ENCODE measurements around the gene C3. TPM values are rescaled to one million over a fixed set of nuclear protein-coding genes. Genes with fewer than 3 reads are reported as not detected.

Gene C3
- total RNA-seq, 1 experiment from 2014 or later = 7.0 TPM

GRCh38 chr19:6690160-6690885 lies 30.1 kb downstream of the C3 start:
- DNase-seq (ENCODE audit: low read depth, low spot score) (no peak), ATAC-seq (no peak)
- Histone ChIP-seq H3K36me3 (ENCODE audit: control insufficient read depth in 1 of 2, insufficient read depth in 2 of 2, low read length in 2 of 2) (no peaks in the 10 kb centered on the region), H4K20me1 (ENCODE audit: insufficient read depth) (no peaks in the 10 kb centered on the region), H3K79me2 (ENCODE audit: insufficient read depth, low read length) (no peaks in the 10 kb centered on the region), H3K4me3 (replicated peaks in 1 of 2; ENCODE audit: low read depth in 1 of 2, low read length in 2 of 2) (no peak overlapping the region), H3K9me3 (ENCODE audit: control insufficient read depth in 1 of 2, insufficient read depth in 1 of 2, low read depth in 1 of 2, low read length in 2 of 2) (no peaks in the 10 kb centered on the region), H3K27me3 (ENCODE audit: insufficient read depth, low read length) (no peaks in the 10 kb centered on the region), H3K4me1 (ENCODE audit: control insufficient read depth in 1 of 2, insufficient read depth in 2 of 2, low read length in 2 of 2) (peaks cover 5 to 22% of the 10 kb centered on the region in 2 experiments), H3K9me2 (ENCODE audit: insufficient read depth) (no peaks in the 10 kb centered on the region), H3K27ac (ENCODE audit: low read depth, low read length) (no peak overlapping the region), H3K4me2 (ENCODE audit: low read length) (peak overlapping the region; percentile 64; the same call in 1 of the 2 replicates), H2AFZ (ENCODE audit: low read depth, low read length, poor library complexity, severe bottlenecking) (no peak overlapping the region), H3K9ac (ENCODE audit: low read length) (no peak overlapping the region)
- intact Hi-C loops (cut with micrococcal nuclease) = no loop called here
- TF ChIP-seq CTCF (IDR thresholded peaks at IDR 0.05 in 2 of 3, conservative IDR thresholded peaks at IDR 0.05 in 1 of 3; ENCODE audit: borderline replicate concordance in 1 of 3, insufficient read depth in 1 of 3, low read depth in 2 of 3, low read length in 2 of 3) = no peak
- TF ChIP-seq CBX3 (IDR thresholded peaks at IDR 0.05; ENCODE audit: low read depth) = no peak
- TF ChIP-seq YY1 (IDR thresholded peaks at IDR 0.05; ENCODE audit: extremely low read depth, insufficient replicate concordance, low read depth, low read length) = no peak
- no peak for TF ChIP-seq ZBTB33 (IDR thresholded peaks at IDR 0.05; ENCODE audit: extremely low read depth, insufficient replicate concordance, low read length)
- TF ChIP-seq EGR1 (IDR thresholded peaks at IDR 0.05; ENCODE audit: low read depth) = no peak
- TF ChIP-seq REST (IDR thresholded peaks at IDR 0.05; ENCODE audit: low read depth) = no peak
- TF ChIP-seq POLR2AphosphoS5 (IDR thresholded peaks at IDR 0.05; ENCODE audit: low read depth, low read length) = no peak
- TF ChIP-seq SRF (IDR thresholded peaks at IDR 0.05; ENCODE audit: low read depth) = no peak
- TF ChIP-seq POLR2A (IDR thresholded peaks at IDR 0.05; ENCODE audit: borderline replicate concordance, extremely low read depth, insufficient read depth, insufficient read length) = no peak
- no peak for TF ChIP-seq RAD21 (IDR thresholded peaks at IDR 0.05; ENCODE audit: low read depth)
- no peak for TF ChIP-seq ATF3 (IDR thresholded peaks at IDR 0.05)
- no peak for TF ChIP-seq SIN3A (IDR thresholded peaks at IDR 0.05; ENCODE audit: low read depth)
- no peak for TF ChIP-seq MAX (IDR thresholded peaks at IDR 0.05)
- no peak for TF ChIP-seq EZH2 (IDR thresholded peaks at IDR 0.05)
- ChIA-PET RAD21 (ENCODE audit: low non-redundant PET in 1 of 2, low total read pairs in 2 of 2, uncharacterized antibody in 2 of 2, unreplicated experiment in 2 of 2) (no interaction called here), CTCF (no interaction called here), POLR2A (no interaction called here)
- BruUV-seq (replicated peaks) = no TSS peak
